ENCODE results near the gene RBM42. TPM values are rescaled to one million over a fixed set of nuclear protein-coding genes. Genes with fewer than 3 reads are reported as not detected.

Gene RBM42
- total and polyA plus RNA-seq, 11 donors: 47.4 to 89.2 (median 58.8) TPM

DNA sequence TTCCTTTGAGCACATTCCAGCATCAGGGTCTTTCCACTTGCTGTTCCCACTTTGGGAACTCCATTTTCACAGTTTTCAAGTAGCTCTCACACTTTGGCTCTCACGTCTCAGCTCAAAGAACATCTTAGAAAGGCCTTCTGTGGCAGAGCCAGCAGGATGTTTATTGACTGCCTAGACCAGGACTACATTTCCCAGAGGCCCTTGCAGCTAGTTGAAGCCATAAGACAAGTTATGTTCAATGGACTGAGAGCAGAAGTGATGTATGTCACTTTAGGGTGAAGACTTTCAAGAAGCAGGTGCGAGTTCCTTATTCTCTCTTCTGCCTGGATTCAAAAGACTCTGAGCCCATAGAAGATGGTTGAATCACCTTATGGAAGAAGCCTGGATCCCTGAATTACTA is 20.6 kb upstream of the RBM42 start:
- H3K36me3 ChIP-seq: no peaks in the 10 kb centered on the region
- no peaks in the 10 kb centered on the region for H3K27me3 ChIP-seq
- DNase-seq (no peak), ATAC-seq (no peak)
- peaks cover 0 to 22% (median 2%) of the 10 kb centered on the region in 12 donors for H3K9me3 ChIP-seq
- H3K4me1 ChIP-seq: peaks cover 0 to 21% (median 9%) of the 10 kb centered on the region in 12 donors
- 68 to 92% (median 73%) methylated on average over 2 of the region's 2 CpGs for WGBS, 4 donors
- intact Hi-C loops (cut with DNase I): no loop called here
- no peak overlapping the region for H3K4me3 ChIP-seq
- TF ChIP-seq POLR2A (IDR thresholded peaks at IDR 0.05): no peak
- TF ChIP-seq CTCF (IDR thresholded peaks at IDR 0.05): no peak
- H3K27ac ChIP-seq: no peak overlapping the region

DNA sequence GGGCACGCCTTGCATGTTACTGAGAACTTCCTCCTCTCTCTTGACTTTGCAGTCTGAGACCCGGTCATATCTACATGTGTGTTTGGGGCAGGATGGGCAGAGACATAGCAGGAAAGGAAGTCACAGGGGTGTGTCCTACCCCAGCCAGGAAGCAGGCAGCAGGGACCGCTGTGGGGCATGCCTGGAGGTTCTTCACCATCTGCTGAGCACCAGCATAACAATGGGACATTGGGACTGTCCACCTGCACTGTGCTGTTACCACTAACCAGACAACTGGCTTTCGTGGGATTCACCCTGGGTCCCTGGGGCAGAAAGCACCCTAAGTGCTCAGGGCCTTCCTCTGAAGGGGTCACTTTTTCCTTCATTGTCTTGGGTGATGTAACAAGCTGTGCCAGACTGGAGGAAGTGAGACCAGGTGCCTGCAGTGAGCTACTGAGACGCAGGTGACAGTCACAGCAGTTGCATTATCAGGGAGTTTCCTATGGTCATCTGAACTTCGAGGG is 18.9 kb upstream of the RBM42 start:
- no peak overlapping the region for H3K27ac ChIP-seq
- no peak overlapping the region for H3K4me3 ChIP-seq
- no peak for TF ChIP-seq POLR2A (IDR thresholded peaks at IDR 0.05)
- TF ChIP-seq CTCF (IDR thresholded peaks at IDR 0.05): no peak
- no peaks in the 10 kb centered on the region for H3K27me3 ChIP-seq
- H3K36me3 ChIP-seq: peaks cover 0 to 1% (median 0%) of the 10 kb centered on the region in 9 donors
- H3K4me1 ChIP-seq: peaks cover 0 to 22% (median 10%) of the 10 kb centered on the region in 12 donors
- WGBS, 4 donors: 62 to 74% (median 66%) methylated on average over 3 to 6 of the region's 6 CpGs
- DNase-seq (no peak), ATAC-seq (no peak)
- intact Hi-C loops (cut with DNase I): loop anchor here in 3 of 10 donors (5.0 to 10.0 kb wide), 2 partner anchors 63 to 65 kb away; partner anchors contain the start of gene TMEM147 (in 3 of the 3)
- peaks cover 0 to 22% (median 2%) of the 10 kb centered on the region in 12 donors for H3K9me3 ChIP-seq

GRCh38 chr19:35612224-35612558 is 16.6 kb upstream of the RBM42 start:
- peaks cover 0 to 22% (median 10%) of the 10 kb centered on the region in 12 donors for H3K4me1 ChIP-seq
- peak overlapping the region in 6 of 12 donors; percentile 50 to 79 (median 71) for H3K27ac ChIP-seq
- 32 to 46% (median 38%) methylated on average over 9 of the region's 9 CpGs for WGBS, 4 donors
- peaks cover 0 to 17% (median 2%) of the 10 kb centered on the region in 12 donors for H3K9me3 ChIP-seq
- TF ChIP-seq CTCF (IDR thresholded peaks at IDR 0.05) (no peak), POLR2A (IDR thresholded peaks at IDR 0.05) (no peak)
- peaks cover 0 to 20% (median 0%) of the 10 kb centered on the region in 9 donors for H3K36me3 ChIP-seq
- DNase-seq: no peak
- no peak for ATAC-seq
- peak overlapping the region; percentile 43 to 93 (median 74) for H3K4me3 ChIP-seq
- H3K27me3 ChIP-seq: no peaks in the 10 kb centered on the region
- intact Hi-C loops (cut with DNase I): loop anchor here in 5 of 10 donors (1.0 to 10.0 kb wide), 3 partner anchors 16 to 67 kb away; partner anchors contain the start of gene TMEM147 (in 3 of the 5)

GRCh38 chr19:35612559-35613321 is 16.1 kb upstream of the RBM42 start, which contains the start of gene HAUS5:
HAUS5 (plus strand) TSS chr19:35612735; CDS start chr19:35612795, 60 bp downstream.
- no peaks in the 10 kb centered on the region for H3K27me3 ChIP-seq
- intact Hi-C loops (cut with DNase I): loop anchor here in 5 of 10 donors (1.0 to 10.0 kb wide), 3 partner anchors 16 to 68 kb away; partner anchors contain the start of gene TMEM147 (in 3 of the 5)
- H3K4me3 ChIP-seq: peak within 1 kb of the TSS; percentile 43 to 93 (median 74)
- peak; percentile 95 to 99 (median 98) for ATAC-seq
- H3K4me1 ChIP-seq: peaks cover 0 to 22% (median 10%) of the 10 kb centered on the region in 12 donors
- H3K36me3 ChIP-seq: peaks cover 0 to 20% (median 0%) of the 10 kb centered on the region in 9 donors
- H3K27ac ChIP-seq: peak within 1 kb of the TSS; percentile 6 to 79 (median 50)
- TF ChIP-seq CTCF (IDR thresholded peaks at IDR 0.05) (peak in 3 of 12 donors; percentile 8 to 14 (median 13)), POLR2A (IDR thresholded peaks at IDR 0.05) (peak in 1 of 2 donors; percentile 41)
- 0 to 1% (median 1%) methylated on average over 23 to 47 of the region's 47 CpGs for WGBS, 4 donors
- DNase-seq: peak; percentile 90 to 96 (median 93)
- peaks cover 0 to 11% (median 0%) of the 10 kb centered on the region in 12 donors for H3K9me3 ChIP-seq
